ENCODE measurements around the gene PLEKHM3.
"Not testable (repeated sequence)": the region's sequence is repeated elsewhere in the genome, so short reads cannot be mapped to it uniquely, and the experiment has no call there.

PLEKHM3 gene

DNA sequence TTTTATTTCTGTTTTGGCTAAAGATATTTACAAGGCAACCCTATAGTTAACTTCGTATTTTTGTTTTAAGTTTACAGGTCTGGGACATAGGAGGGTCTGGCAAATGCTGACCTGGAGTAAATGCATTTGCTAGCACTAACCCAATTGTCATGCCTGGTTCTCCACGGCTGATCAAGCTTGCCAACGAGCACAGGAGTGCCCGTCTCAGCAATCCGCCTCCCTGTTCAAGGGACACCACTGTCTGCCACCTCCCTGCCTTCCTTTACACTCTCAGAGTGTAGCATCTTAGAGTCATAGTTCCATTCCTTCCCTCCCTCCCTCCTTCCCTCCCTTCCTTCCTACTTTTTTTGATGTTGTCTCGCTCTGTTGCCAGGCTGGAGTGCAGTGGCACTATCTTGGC is 104.6 kb downstream of the PLEKHM3 start:
- no peak for DNase-seq

DNA sequence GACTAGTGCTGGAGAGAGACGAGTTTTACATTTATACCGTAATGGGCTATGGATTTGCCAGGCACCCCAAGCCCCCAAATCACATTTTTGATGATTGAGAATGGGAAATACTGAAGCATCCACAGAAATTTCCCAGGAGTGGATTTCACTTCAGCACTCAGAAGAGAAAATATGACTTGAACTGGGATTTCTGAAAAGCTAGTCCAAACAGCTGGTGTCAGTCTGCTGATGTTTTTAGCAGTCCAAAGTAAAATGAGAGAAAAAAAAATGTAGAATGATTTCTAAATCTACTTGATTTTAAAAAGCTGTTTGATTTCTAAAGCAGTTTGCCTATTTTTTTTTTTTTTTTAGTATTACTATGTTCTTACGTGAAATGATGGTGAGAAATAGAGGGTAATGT is 105.0 kb downstream of the PLEKHM3 start:
- DNase-seq: no peak

DNA sequence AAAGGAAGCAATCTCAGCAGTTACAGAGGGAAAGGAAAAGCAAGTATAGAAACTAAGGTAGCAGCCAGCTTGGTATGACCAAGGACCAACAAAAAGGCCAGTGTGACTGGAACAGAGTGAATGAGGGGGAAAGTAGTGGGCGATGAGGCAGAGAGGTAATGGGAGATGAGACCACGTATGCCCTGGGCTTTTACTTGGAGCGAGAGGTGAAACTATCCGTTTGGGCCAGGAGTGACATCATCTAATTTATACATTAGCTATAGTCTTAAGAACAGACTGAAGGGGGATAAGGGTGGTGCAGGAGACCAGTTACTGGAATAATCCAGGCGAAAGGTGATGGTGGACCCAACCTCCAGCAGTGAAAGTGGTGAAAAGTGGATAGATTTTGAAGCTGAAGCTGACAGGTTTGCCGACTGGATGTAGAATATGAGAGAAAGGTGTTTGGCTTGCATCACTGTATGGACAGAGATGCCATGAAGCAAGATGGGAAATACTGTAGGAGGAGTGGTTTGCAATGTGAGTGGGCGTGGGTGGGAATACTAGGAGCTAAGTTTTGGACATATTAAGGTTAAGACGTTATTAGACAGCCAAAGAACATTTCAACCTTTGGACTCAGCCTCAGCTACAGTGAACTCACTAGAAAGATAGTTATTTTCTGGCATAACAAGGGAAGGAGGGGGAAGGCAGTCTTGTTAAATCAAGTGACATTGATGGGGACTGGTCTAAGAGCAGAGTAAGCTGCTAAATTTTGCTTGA is 106.0 kb downstream of the PLEKHM3 start:
- DNase-seq: no peak

DNA sequence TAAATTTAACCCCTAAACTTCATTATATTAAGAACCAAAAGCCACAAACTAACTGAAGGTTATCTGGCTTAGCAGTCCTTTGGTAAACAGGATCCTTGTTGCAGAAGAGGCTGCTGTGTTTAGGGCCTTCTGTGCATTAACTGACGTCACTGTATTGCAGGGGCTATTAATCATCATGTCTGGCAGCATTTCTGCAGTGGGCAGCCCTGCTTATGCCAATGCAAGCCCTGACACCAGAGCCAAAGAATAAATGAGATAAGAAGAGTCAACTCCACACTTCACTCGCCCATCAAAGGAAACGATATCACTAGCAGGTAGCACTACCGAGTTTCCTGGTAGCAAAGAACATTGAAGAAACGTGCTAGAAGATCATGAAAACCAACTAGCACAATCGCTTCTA is 110.6 kb downstream of the PLEKHM3 start:
- no peak for DNase-seq

DNA sequence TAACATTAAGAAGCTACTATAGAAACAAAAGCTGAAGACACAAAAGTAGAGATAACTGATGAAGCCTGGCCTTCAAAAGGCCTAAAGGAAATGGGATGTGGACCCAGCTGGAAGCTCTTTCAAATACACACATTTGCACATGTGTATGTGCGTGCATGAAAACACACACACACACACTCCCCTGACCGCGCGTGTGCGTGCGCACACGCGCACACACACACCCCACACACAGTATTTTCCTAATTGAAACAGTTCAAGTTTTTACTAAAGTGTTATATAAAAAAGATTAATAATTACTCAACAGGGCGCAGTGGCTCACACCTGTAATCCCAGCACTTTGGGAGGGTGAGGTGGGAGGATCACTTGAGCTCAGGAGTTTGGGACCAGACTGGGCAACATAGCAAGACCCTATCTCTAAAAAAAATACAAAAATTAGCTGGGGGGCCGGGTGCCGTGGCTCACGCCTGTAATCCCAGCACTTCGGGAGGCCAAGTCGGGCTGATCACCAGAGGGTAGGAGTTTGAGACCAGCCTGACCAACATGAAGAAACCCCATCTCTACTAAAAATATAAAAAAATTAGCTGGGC is 111.5 kb downstream of the PLEKHM3 start:
- DNase-seq: no peak

DNA sequence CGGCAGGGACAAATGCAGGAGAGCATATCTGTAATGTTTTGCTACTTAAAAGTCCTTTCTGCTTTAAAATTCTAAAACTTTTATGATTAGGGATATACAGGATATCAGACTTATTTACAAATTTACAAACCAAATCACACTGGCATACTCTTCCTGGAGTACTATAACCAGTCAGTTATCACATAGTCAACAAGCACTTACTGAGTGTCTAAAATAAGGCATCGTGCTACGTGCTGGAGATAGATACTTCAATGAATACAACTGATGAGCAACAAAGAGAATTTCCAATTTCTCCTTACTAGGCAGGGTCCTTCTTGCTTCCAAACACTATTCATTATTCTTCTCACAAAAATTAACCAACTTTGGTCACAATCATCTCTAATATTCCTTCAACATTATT is 113.5 kb downstream of the PLEKHM3 start:
- no peak for DNase-seq

DNA sequence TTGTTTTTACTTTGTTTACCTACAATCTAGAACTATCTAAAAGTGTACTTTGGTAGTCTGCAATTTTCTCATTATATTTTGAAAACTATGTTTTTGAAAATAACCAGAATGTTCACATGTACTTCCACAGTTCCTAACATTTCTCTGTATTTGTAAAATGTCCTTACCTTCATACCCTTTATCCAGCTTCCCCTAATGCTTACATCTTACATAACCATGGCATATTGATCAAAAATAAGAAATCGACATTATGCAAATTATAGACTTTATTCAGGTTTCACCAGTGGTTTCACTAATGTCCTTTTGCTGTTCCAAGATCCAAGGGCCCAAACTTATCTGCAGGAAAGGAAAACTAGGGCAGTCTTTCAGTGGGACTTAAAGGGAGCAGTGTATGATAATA is 114.1 kb downstream of the PLEKHM3 start:
- no peak for DNase-seq

DNA sequence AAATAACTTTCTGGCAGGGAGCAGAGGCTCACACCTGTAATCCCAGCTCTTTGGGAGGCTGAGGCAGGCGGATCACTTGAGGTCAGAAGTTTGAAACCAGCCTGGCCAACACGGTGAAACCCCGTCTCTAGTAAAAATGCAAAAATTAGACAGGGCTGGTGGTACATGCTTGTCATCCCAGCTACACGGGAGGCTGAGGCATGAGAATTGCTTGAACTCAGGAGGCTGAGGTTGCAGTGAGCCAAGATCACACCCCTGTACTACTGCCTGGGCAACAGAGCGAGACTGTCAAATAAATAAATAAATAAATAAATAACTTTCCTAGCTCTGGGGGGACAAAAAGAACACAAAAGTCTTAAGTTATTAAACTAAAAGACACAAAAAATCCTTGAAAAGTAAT is 118.8 kb downstream of the PLEKHM3 start:
- DNase-seq: not testable (repeated sequence)

DNA sequence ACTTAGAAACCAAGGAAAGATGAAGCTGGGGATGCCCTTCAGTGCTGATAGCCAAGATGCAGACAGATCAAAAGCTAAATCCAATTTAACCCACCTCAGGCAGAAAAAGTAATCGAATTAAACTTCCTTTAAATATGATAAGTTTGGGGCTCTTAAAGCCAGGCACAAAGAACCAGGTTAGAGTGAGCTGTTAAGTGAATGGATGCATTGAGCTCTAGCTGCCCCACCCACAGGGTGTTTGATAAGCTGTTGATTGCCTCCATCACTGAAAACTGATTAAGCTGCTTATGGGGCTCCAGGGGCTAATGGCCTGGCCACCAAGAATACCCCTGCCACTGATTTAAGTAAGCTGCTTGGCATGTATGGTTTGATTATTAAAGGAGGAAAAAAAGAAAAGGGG is 119.8 kb downstream of the PLEKHM3 start:
- no peak for DNase-seq

DNA sequence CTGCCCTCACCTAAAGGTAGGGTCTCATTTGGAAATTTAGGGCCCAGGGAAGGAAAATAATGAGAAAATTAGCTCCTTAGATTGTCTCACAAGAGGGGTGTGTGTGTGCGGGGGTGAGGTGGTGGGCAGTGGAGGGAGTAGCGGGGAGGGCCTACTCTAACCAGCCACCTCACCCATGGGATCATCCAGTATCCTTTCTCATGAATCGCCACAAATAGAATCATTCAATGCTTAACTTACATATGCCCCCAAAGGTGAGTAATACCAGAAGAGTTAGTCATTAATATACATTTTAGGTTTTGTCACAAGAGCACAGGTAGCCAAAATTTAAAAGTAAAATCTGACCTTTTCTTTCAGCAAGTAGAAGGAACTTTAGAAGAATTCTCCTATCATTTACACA is 122.1 kb downstream of the PLEKHM3 start:
- no peak for DNase-seq

DNA sequence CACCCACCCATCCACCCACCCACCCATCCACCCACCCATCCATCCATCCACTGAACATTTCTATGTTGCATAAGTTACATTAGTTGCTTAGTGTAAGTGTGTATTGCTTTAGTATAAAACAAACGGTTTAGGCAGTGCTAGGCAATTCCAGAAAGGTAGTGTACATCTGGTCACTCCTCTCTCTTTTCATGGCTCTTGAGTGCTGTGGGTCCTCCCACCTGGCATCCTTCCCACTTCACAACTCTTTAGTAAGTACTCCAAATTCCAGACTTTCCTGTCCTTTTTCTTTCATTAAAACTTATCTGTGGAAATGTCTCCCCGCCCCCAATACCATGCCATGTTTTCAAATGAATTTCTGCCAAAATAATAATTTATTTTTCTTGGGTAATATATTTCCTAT is 122.5 kb downstream of the PLEKHM3 start:
- no peak for DNase-seq

DNA sequence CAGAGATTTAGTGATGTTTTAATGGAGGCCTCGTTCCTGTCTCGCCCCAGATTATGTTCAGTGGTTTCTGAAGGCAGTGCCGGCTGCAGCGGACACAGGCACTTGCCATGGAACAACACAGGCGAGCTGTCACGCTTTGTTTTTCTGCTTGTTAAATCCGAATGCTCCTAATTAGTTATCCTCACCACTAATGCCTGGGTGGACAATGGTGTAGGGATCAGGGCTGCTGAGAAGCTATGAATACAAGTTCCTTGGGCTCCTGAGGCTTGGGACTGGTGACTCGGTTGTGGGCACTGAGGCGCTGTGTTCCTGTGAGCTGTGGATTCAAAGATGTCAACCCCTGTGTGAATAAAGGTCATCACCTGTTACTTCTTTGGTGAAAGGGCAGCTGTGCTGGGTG is 123.5 kb downstream of the PLEKHM3 start:
- no peak for DNase-seq

DNA sequence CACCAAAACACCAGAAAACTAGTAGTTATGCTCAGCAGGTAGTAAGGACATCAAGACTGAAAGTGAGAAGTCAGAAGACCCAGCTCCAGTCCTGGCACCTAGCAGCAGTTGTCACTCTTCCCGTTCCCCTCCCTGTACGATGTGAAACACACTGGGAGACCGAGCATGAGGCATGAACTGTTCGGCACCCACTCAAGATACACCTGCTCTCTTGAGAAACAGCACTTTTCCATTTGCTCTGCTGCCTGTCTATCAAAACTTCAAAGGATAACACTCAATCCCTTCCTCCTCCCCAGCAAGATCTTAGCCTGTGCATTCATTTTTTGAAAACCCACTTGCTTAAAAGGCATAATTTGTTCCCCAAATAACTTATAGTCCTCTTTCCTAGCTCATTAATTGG is 123.9 kb downstream of the PLEKHM3 start:
- DNase-seq: no peak

DNA sequence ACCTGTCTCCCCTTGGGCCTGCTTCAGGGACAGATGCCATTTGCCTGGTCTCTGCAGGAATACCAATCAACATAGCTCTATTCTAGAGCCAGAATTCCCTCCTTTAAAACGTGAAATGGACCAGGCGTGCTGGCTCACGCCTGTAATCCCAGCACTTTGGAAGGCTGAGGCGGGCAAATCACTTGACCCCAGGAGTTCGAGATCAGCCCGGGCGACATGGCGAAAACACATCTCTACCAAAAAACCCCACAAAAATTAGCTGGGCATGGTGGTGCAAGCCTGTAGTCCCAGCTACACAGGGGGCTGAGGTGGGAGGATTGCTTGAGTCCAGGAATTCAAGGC is 127.0 kb downstream of the PLEKHM3 start:
- DNase-seq: no peak

DNA sequence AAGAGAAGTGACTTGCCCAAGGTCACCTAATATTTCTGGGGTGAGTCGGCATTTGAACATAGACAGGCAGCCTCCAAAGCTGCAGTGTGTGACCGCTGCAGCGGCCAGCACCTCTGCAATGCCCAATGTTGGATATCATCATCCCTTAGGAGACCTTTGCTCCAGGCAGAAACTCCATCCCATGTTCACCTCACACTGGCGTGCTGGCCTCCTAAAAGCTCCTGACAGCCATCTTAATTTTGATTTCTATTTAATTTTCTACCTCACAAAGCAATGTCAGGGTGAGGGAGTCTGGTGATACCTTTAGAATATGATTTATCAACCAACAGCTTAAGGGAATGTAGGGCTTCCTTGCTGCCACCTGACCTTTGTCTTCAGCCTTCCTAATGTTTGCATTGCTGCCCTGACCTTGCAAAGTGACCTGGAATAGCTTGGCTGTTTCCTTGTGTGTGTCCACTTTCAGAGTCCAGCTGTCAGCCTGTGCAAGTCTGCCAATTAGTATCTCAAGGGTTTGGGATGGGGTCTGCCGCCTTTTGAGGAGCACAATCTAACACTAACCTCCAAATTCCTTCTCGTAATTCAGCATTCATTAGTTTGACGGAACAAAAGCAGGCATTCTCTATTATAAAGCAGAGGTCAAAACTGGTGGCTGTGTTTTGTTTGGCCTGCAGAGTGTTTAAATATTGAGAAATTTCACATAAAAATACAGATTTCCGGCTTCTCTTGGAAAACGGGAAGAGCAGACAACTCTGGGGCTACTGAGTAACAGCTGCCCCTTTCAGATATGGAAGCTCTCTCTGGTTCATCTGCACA is 127.6 kb downstream of the PLEKHM3 start:
- DNase-seq: no peak

DNA sequence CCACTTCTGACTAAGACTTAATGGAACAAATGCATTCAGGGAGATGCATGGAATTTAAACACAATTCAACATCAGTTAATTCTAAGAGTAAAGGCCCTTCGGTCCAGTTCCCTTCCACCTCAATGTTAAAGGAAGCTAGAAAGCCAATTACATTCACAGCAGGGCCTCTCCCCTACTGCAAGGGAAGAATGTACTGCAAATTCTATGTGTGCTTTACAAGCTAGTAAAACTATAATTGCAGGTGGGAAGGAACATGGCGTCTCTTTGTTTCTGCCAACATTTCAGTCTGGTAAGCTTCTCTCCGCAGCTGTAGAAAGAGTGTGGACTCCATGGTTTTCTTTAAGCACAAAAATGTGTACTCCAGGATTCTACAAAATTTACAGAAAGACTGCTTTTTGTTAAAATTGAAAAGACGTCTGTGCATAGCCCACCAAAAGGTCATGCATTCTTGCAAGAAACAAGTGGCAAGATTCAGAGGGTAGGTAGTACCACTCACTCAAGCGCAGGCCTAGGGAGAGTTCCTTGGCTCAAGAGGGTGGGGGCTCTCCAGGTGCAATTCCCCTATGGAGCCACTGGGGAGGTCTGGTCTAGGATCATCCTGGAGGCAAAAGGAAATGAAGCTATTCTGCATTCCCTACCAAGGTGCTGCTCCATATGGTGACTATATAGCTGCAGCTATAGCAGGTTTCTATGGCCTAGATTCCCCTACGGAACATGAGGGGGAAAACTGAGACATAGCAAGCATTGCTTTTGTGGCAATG is 128.6 kb downstream of the PLEKHM3 start:
- DNase-seq: no peak

DNA sequence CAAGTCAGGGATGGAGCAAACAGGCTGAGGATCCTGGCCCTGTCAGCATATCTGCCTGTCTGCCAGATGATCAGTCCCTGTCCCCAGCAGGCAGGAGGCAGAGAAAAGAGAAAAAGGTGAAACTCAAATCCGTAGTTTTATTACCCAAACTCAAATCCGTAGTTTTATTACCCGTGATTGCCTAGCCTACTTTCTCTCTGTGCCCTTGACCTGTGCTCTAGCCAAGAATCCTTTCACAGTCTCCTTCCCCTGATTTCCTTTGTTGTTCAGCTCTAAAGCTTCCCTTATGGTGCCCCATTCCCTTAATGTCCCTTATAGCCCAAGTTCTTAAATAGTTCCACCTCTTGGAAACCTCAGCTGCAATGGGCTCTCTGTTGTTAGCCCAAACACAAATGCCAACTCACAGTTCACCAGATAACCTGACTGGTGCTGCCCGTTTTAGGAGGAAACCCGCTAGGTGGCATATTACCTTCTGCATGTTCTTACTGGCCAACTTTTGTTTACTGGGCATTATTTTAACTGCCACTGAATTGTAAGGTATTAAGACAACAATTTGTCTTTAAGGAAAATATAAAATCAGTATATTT is 130.0 kb downstream of the PLEKHM3 start:
- no peak for DNase-seq

DNA sequence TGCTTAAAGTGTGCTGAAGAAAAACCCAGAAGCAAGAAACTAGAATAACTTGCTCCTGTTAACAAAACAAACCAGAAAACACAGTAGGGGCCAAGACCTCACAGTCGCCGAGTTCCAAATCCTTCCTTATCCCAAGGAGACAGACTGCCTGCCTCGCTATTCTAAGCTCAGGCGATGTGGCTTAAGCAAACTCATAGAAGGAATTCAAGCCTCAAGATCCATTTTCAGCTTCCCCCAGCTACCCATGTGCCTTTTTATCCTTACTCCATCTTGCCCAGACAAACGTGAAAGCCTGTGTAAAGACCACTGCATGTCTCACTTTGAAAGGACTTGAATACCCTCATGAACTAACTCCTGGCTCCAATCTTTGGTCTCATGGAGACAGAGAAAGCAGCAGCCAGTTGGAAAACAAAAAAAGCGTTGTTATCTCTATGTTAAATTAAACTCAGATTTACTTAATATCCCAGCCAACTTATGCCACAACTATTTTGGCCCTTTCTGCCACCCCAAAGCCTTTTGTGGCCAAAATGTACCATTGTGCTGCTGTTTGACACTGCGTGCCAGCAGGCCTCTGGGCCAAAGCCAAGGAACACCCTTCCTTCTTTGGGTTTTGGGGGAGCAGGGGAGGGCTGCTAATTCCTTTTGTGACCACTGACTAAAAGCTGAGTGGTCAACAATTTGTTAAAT is 132.5 kb downstream of the PLEKHM3 start:
- no peak for DNase-seq

DNA sequence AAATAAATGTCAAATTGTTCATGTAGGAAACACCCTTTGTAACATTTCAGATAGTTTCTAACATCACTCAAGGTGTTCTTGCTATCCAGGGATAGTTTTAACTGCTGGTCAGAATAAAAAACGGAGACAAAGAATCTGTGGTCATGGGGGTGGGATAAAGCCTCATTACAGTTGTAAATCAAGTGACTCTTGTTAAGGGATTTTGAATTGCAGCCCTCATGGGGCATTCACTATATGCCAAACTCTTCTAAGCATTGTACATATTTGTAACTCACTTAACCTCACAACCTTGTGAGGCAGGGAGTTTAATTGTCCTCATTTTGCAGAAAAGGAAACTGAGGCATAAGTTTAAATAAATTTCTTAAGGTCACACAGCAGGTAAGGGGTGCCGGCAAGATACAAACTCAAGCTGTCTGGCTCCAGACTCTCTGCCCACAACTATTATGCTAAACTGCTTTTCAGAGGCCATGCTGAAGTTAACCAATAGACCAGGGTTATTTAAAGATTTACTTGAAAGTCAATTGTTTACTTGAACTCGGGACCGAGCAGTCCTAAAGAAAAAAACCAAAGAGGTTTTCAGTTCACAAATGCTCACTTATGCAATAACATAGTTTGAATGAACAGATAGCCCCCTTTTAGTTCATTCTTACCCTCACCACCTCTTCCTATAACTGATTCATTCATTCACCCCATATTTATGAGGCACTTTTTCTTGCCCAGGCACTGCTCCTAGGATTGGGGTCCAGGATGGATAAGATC is 134.1 kb downstream of the PLEKHM3 start:
- no peak for DNase-seq

DNA sequence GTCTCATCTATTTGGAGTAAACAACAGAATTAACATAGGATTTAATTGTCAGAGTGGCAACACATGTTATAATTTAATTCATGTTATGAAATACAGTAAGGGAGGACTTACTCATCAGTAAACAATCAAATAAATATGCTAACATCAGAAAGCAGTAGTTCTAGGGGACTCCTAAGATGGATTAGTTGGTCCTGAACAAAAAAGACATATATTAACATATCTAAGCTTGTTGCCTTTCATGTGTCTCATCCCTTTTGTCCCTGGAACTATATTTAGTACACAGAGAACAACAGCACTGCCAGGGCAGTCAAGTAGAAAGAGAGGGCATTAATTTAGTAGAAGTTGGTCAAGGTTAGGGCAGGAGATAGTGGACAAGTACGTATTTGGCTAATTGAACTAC is 137.8 kb downstream of the PLEKHM3 start:
- no peak for DNase-seq

DNA sequence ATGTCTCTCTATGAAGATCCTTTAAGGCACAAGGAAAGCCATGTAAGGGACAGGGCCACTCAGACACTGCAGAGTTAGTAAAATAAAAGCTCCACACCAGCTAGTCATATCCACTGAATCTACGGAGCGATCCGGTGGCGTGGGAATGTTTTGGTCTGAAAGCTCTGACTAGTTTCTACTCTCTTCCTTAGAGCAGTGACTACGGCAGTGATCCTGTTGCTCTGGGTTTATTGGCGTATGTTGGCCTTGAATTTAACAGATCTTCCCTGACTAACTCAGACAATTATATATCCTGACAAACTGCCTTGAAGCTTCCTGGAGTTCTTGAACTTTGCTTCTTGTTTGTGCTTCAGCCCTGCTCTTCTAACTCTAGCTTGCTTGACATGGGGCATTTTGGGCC is 140.3 kb downstream of the PLEKHM3 start:
- no peak for DNase-seq

DNA sequence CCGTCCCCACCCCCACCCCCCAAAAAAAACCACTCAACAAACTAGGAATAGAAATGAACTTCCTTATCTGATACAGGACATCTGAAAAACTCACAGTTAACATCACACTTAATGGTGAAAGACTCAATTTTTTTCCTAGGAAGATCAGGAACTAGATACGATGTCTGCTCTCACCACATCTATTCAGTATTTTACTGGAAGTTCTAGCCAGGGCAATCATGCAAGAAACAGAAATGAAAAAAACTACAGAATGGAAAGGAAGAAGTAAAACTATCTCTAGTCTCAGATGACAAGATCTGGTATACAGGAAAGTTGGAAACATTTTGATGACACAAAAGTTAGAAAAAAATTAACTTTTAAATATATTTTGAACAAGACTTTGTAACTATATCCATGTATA is 141.2 kb downstream of the PLEKHM3 start:
- no peak for DNase-seq
